OCI-LY3 (cell line): ENCODE data around the gene ABI3BP.

Source experiments
- H2AFZ ChIP-seq: fragments of 200-600, 300-600 bp; shearing (Covaris generic); 2 replicates; pipeline ENCODE4 v1.6.0; 2014; ENCODE audit warnings: antibody characterized with exemption, low read depth, low read length
- H3K27ac ChIP-seq: fragments of 200-600, 300-600 bp; sonication (generic); 2 replicates; pipeline ENCODE4 v1.5.1; 2014; ENCODE audit warnings: mild to moderate bottlenecking, low read length, moderate library complexity, mixed read lengths
- H3K27me3 ChIP-seq: fragments of 200-600, 300-600 bp; sonication (generic); 2 replicates; pipeline ENCODE4 v1.6.1; 2014; ENCODE audit warnings: low read depth, low read length, mixed read lengths
- H3K36me3 ChIP-seq: fragments of 200-600, 300-600 bp; sonication (generic); replicated peaks from 2 replicates; pipeline ENCODE3; 2014; ENCODE audit warnings: low read depth, low read length, mixed read lengths
- H3K4me1 ChIP-seq: fragments of 300-600, 200-600 bp; sonication (generic); 2 replicates; pipeline ENCODE4 v1.6.1; 2014; ENCODE audit warnings: low read length, mixed read lengths
- H3K4me2 ChIP-seq: fragments of 200-600, 300-600 bp; sonication (generic); 2 replicates; pipeline ENCODE4 v1.6.1; 2014; ENCODE audit warnings: low read length, mixed read lengths
- H3K4me3 ChIP-seq: fragments of 300-600, 200-600 bp; sonication (generic); 2 replicates; pipeline ENCODE4 v1.5.1; 2014; ENCODE audit warnings: antibody characterized with exemption, mild to moderate bottlenecking, low read length, moderate library complexity
- H3K79me2 ChIP-seq: fragments of 300-600, 200-600 bp; shearing (Covaris generic); 2 replicates; pipeline ENCODE4 v1.6.1; 2014; ENCODE audit warnings: mild to moderate bottlenecking, low read length, mixed read lengths
- H3K9ac ChIP-seq: fragments of 300-600, 200-600 bp; shearing (Covaris generic); 2 replicates; pipeline ENCODE4 v1.6.0; 2014; ENCODE audit warnings: mild to moderate bottlenecking, low read length, moderate library complexity
- H3K9me3 ChIP-seq: fragments of 200-600, 300-600 bp; shearing (Covaris generic); 2 replicates; pipeline ENCODE4 v1.6.1; 2014; ENCODE audit warnings: low read length, mixed read lengths; ENCODE audit not compliant: insufficient read depth
- H4K20me1 ChIP-seq: fragments of 200-600, 300-600 bp; sonication (generic); 2 replicates; pipeline ENCODE4 v1.6.1; 2016; ENCODE audit warnings: low read length, mixed read lengths; ENCODE audit not compliant: insufficient read depth
- CTCF ChIP-seq: fragments of 200-600, 300-600 bp; sonication (generic); IDR thresholded peaks from 2 replicates; pipeline ENCODE4 v1.5.1; 2014; ENCODE audit warnings: antibody characterized with exemption, low read length, low read depth
- EZH2phosphoT487 ChIP-seq: fragments of 200-600 bp; shearing (Covaris generic); IDR thresholded peaks from 2 replicates; pipeline ENCODE4 v1.6.1; 2018; ENCODE audit warnings: antibody characterized with exemption, mixed run types, low read depth

The ABI3BP gene

GRCh38 chr3:100725935-100726513 is 267.2 kb downstream of the ABI3BP start:
- Histone ChIP-seq H3K9ac (no peak overlapping the region), H3K4me3 (no peak overlapping the region), H3K4me2 (no peak overlapping the region), H2AFZ (no peak overlapping the region), H3K36me3 (peaks cover 63% of the 10 kb centered on the region), H3K27ac (no peak overlapping the region), H3K79me2 (peaks cover 77% of the 10 kb centered on the region), H3K4me1 (no peaks in the 10 kb centered on the region), H3K9me3 (no peaks in the 10 kb centered on the region), H3K27me3 (no peaks in the 10 kb centered on the region), H4K20me1 (peaks cover 31% of the 10 kb centered on the region)
- TF ChIP-seq EZH2phosphoT487 = no peak
- no peak for TF ChIP-seq CTCF

GRCh38 chr3:100720426-100720825 is 272.8 kb downstream of the ABI3BP start:
- Histone ChIP-seq H4K20me1 (peaks cover 54% of the 10 kb centered on the region), H3K36me3 (peaks cover 75% of the 10 kb centered on the region)
- TF ChIP-seq EZH2phosphoT487 (no peak), CTCF (no peak)

GRCh38 chr3:100719136-100719535 is 274.1 kb downstream of the ABI3BP start:
- no peaks in the 10 kb centered on the region for H3K9me3 ChIP-seq
- no peak for TF ChIP-seq CTCF
- no peak for TF ChIP-seq EZH2phosphoT487
- H3K4me3 ChIP-seq = no peak overlapping the region
- no peaks in the 10 kb centered on the region for H3K27me3 ChIP-seq
- no peaks in the 10 kb centered on the region for H3K4me1 ChIP-seq
- H3K4me2 ChIP-seq = no peak overlapping the region
- no peak overlapping the region for H3K9ac ChIP-seq
- H2AFZ ChIP-seq = no peak overlapping the region
- peaks cover 67% of the 10 kb centered on the region for H4K20me1 ChIP-seq
- peaks cover 81% of the 10 kb centered on the region for H3K36me3 ChIP-seq
- no peak overlapping the region for H3K27ac ChIP-seq
- peaks cover 92% of the 10 kb centered on the region for H3K79me2 ChIP-seq

More at GRCh38 chr3:100720426-100720825, 272.8 kb downstream of the ABI3BP start:
- Histone ChIP-seq H3K27ac (no peak overlapping the region), H3K9me3 (no peaks in the 10 kb centered on the region), H3K4me3 (no peak overlapping the region), H3K4me1 (no peaks in the 10 kb centered on the region), H3K27me3 (no peaks in the 10 kb centered on the region), H3K9ac (no peak overlapping the region), H3K4me2 (no peak overlapping the region), H2AFZ (no peak overlapping the region), H3K79me2 (peaks cover 87% of the 10 kb centered on the region)

GRCh38 chr3:100717637-100718487 is 275.4 kb downstream of the ABI3BP start:
- Histone ChIP-seq H3K9me3 (no peaks in the 10 kb centered on the region), H3K27ac (no peak overlapping the region), H4K20me1 (peaks cover 79% of the 10 kb centered on the region), H3K9ac (no peak overlapping the region), H3K4me1 (no peaks in the 10 kb centered on the region), H3K27me3 (no peaks in the 10 kb centered on the region), H3K79me2 (peaks cover 92% of the 10 kb centered on the region), H2AFZ (no peak overlapping the region), H3K4me3 (no peak overlapping the region), H3K36me3 (peaks cover 73% of the 10 kb centered on the region), H3K4me2 (no peak overlapping the region)
- no peak for TF ChIP-seq CTCF
- TF ChIP-seq EZH2phosphoT487 = no peak
